WI38 (cell line): ENCODE measurements around the gene CAMK1D.

Experiments used
- H3K4me3 ChIP-seq: 2 replicates; pipeline ENCODE4 v1.5.1; 2011; ENCODE audit warnings: low read depth, mild to moderate bottlenecking, control low read depth, low read length
- CTCF ChIP-seq: IDR thresholded peaks from 2 replicates; pipeline ENCODE4 v1.5.1; 2012; ENCODE audit warnings: low read depth, mild to moderate bottlenecking, control low read depth, low read length

The CAMK1D gene

GRCh38 chr10:12526311-12526710 is 177.0 kb downstream of the CAMK1D start:
- no peak overlapping the region for H3K4me3 ChIP-seq
- no peak for TF ChIP-seq CTCF

- TF ChIP-seq CTCF: no peak
- H3K4me3 ChIP-seq: no peak overlapping the region
Measured at GRCh38 chr10:12529976-12530375, 180.6 kb downstream of the CAMK1D start.

- H3K4me3 ChIP-seq: no peak overlapping the region
- TF ChIP-seq CTCF: no peak
Measured at GRCh38 chr10:12531305-12532220, 182.2 kb downstream of the CAMK1D start.

GRCh38 chr10:12533151-12533550 is 183.8 kb downstream of the CAMK1D start:
- TF ChIP-seq CTCF: no peak

GRCh38 chr10:12533723-12534122 is 184.4 kb downstream of the CAMK1D start:
- TF ChIP-seq CTCF: no peak
- no peak overlapping the region for H3K4me3 ChIP-seq

More at GRCh38 chr10:12533151-12533550, 183.8 kb downstream of the CAMK1D start:
- H3K4me3 ChIP-seq: no peak overlapping the region

GRCh38 chr10:12534824-12535223 is 185.5 kb downstream of the CAMK1D start:
- TF ChIP-seq CTCF: no peak
- no peak overlapping the region for H3K4me3 ChIP-seq

- TF ChIP-seq CTCF: no peak
Measured at GRCh38 chr10:12535656-12536055, 186.3 kb downstream of the CAMK1D start.

More at GRCh38 chr10:12535656-12536055, 186.3 kb downstream of the CAMK1D start:
- H3K4me3 ChIP-seq: no peak overlapping the region
